Measurements from ENCODE around the gene ZSCAN30.

The ZSCAN30 gene

GRCh38 chr18:35203067-35203466, 87.0 kb downstream of the ZSCAN30 start:
- TF ChIP-seq TAF1 (IDR thresholded peaks at IDR 0.05; ENCODE audit: borderline replicate concordance, insufficient read depth, low read length): no peak
- no peak for TF ChIP-seq REST (IDR thresholded peaks at IDR 0.05; ENCODE audit: insufficient read depth in 1 of 2, low read depth in 2 of 2, low read length in 2 of 2)
- TF ChIP-seq SIN3A (IDR thresholded peaks at IDR 0.05; ENCODE audit: borderline replicate concordance, insufficient read depth, low read length): no peak
- TF ChIP-seq POLR2AphosphoS5 (IDR thresholded peaks at IDR 0.05; ENCODE audit: low read depth, low read length): no peak
- no peak for TF ChIP-seq FOXP2 (optimal IDR thresholded peaks at IDR 0.05; ENCODE audit: borderline replicate concordance, extremely low read depth, extremely low read length, insufficient read depth)

DNA sequence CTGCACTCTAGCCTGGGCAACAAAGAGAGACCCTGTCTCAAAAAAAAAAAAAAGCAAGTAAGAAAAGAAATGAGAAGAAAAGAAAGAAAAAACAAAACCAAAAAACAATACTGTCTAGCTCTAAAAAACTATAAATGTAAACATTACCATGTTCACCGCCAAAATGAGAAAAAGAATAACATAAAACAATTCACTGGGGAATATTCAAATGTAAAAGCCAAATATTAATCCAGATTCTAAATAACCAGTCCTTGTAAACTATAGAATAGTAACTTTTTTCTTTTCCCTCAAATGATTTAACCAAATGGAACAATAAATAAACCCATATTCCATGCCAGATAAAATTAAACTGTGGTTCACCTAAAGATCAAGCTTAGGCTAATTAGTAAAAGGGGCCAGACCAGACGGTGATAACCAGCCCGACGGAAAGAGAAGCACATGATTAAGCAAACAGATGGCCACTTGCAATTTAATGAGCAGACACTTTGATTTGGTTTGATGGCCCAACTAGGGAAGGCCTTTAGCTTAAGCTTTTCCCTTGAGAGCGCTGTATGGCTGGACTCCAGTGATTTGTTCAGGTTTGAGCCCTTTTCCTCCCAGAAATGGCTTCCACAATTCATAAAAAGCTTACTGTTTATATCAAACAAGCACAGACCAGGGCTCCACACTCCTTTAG, 88.6 kb downstream of the ZSCAN30 start:
- no peak for TF ChIP-seq POLR2AphosphoS5 (IDR thresholded peaks at IDR 0.05; ENCODE audit: low read depth, low read length)
- no peak for TF ChIP-seq SIN3A (IDR thresholded peaks at IDR 0.05; ENCODE audit: borderline replicate concordance, insufficient read depth, low read length)
- no peak for TF ChIP-seq TAF1 (IDR thresholded peaks at IDR 0.05; ENCODE audit: borderline replicate concordance, insufficient read depth, low read length)
- no peak for TF ChIP-seq REST (IDR thresholded peaks at IDR 0.05; ENCODE audit: insufficient read depth in 1 of 2, low read depth in 2 of 2, low read length in 2 of 2)
- TF ChIP-seq FOXP2 (optimal IDR thresholded peaks at IDR 0.05; ENCODE audit: borderline replicate concordance, extremely low read depth, extremely low read length, insufficient read depth): no peak

All from PFSK-1 (cell line).